Measurements from ENCODE around the gene STOX2. TPM values are rescaled to one million over a fixed set of nuclear protein-coding genes. Genes with fewer than 3 reads are reported as not detected.
A peak's percentile ranks its signal among the peaks of the same experiment; 100 is the strongest.

The STOX2 gene
- total RNA-seq, 1 donor from 2014 or later: 103 TPM

DNA sequence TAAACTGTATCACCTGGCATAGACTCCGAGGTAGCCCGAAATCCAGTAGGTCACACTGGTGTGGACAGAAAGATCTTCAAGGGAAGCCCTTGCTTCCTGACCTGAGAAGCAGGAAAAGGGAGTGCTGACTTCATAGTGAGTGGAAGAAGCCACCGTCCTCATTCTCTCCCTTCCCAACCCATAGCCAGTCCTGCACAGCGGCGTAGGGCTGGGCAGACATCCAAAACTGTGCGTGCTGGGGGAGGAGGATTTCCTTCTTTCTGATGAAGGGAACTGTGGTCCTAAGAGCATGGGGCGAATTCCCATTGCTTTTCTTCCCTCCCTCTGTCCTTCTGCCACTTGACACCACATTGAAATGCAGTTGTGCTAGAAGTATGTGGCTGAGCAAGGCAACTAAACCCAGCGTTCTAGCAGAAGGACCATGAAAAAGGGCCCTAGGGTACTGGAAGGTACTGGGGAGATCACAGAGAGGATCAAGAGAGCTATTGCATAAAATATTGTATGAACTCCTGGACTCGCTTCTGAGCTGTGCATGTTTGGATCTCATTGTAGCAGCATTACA lies 66.9 kb downstream of the STOX2 start:
- H3K36me3 Mint-ChIP-seq: peaks cover 42% of the 10 kb centered on the region
- H3K9me3 Mint-ChIP-seq: peaks cover 30% of the 10 kb centered on the region
- TF ChIP-seq, protein P1, sequence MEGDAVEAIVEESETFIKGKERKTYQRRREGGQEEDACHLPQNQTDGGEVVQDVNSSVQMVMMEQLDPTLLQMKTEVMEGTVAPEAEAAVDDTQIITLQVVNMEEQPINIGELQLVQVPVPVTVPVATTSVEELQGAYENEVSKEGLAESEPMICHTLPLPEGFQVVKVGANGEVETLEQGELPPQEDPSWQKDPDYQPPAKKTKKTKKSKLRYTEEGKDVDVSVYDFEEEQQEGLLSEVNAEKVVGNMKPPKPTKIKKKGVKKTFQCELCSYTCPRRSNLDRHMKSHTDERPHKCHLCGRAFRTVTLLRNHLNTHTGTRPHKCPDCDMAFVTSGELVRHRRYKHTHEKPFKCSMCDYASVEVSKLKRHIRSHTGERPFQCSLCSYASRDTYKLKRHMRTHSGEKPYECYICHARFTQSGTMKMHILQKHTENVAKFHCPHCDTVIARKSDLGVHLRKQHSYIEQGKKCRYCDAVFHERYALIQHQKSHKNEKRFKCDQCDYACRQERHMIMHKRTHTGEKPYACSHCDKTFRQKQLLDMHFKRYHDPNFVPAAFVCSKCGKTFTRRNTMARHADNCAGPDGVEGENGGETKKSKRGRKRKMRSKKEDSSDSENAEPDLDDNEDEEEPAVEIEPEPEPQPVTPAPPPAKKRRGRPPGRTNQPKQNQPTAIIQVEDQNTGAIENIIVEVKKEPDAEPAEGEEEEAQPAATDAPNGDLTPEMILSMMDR (IDR thresholded peaks at IDR 0.05; ENCODE audit: unreplicated experiment): no peak
- no peak overlapping the region for H3K4me3 Mint-ChIP-seq
- no peaks in the 10 kb centered on the region for H3K27me3 Mint-ChIP-seq (ENCODE audit: low read depth)
- no peak for DNase-seq (ENCODE audit: low spot score in 2 of 2, unreplicated experiment in 2 of 2)
- peak overlapping the region; percentile 75 for H3K27ac Mint-ChIP-seq
- H3K4me1 Mint-ChIP-seq: peaks cover 30% of the 10 kb centered on the region

DNA sequence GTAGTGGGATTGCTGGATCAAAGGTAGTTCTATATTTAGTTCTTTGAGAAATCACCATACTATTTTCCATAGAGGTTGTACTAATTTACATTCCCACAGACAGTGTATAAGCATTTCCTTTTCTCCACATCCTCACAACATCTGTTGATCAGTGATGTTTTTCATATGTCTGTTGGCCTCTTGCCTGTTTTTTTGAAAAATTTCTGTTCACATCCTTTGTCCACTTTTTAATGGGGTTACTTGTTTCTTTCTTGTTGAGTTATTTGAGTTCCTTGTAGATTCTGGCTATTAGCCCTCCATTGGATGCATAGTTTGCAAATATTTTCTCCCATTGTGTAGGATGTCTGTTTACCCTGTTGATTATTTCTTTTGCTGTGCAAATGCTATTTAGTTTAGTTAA lies 72.6 kb downstream of the STOX2 start:
- no peak for DNase-seq (ENCODE audit: low spot score in 2 of 2, unreplicated experiment in 2 of 2)
- TF ChIP-seq, protein P1 (IDR thresholded peaks at IDR 0.05; ENCODE audit: unreplicated experiment): no peak
- Mint-ChIP-seq H3K27me3 (ENCODE audit: low read depth) (no peaks in the 10 kb centered on the region), H3K36me3 (peaks cover 51% of the 10 kb centered on the region), H3K4me3 (no peak overlapping the region), H3K4me1 (peaks cover 12% of the 10 kb centered on the region), H3K9me3 (peaks cover 45% of the 10 kb centered on the region), H3K27ac (no peak overlapping the region)

DNA sequence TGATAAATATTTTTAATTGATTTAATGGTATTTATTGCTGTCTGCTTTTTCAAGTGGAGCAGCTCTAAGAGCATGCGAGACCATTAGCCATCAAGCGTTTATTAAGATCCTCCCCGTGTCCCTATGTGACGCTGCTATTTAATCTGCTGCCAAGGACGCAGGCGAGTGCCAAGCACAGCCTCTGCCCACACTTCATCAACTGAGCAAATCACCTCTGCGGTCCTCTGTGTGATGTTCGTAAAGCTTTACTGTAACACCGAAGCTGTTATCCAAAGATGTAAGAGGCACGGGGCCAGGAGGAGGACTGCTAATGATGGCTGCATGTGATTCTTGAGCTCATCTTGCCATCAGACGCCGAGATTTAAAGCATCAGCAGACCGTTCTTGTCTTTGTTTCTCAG lies 79.5 kb downstream of the STOX2 start:
- no peak for DNase-seq (ENCODE audit: low spot score in 2 of 2, unreplicated experiment in 2 of 2)
- TF ChIP-seq, protein P1 (IDR thresholded peaks at IDR 0.05; ENCODE audit: unreplicated experiment): no peak
- Mint-ChIP-seq H3K36me3 (peaks cover 10% of the 10 kb centered on the region), H3K4me1 (peaks cover 26% of the 10 kb centered on the region), H3K27me3 (ENCODE audit: low read depth) (no peaks in the 10 kb centered on the region), H3K4me3 (no peak overlapping the region), H3K9me3 (no peaks in the 10 kb centered on the region), H3K27ac (peak overlapping the region; percentile 63)

DNA sequence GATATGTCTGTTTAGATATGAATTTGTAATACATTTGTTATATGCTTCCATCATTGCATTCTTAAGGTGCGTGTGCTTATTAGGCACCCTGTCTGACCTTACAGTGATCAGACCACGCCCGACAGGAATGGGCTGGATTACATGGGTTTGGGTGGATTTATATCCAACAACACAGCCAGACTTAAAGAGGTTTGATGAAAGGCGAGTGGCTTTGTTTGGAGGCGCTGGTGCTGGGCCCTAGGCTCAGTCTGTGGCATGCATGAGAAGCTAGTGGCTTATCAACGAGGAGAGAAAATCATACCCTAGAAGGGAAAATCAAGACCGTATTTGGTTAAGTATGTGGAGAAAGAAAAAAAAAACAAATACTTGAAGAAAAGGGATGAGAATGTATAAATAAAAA lies 80.7 kb downstream of the STOX2 start:
- TF ChIP-seq, protein P1 (IDR thresholded peaks at IDR 0.05; ENCODE audit: unreplicated experiment): no peak
- no peaks in the 10 kb centered on the region for H3K27me3 Mint-ChIP-seq (ENCODE audit: low read depth)
- H3K4me3 Mint-ChIP-seq: no peak overlapping the region
- DNase-seq (ENCODE audit: low spot score in 2 of 2, unreplicated experiment in 2 of 2): no peak
- no peak overlapping the region for H3K27ac Mint-ChIP-seq
- no peaks in the 10 kb centered on the region for H3K9me3 Mint-ChIP-seq
- H3K4me1 Mint-ChIP-seq: peaks cover 23% of the 10 kb centered on the region
- peaks cover 10% of the 10 kb centered on the region for H3K36me3 Mint-ChIP-seq

DNA sequence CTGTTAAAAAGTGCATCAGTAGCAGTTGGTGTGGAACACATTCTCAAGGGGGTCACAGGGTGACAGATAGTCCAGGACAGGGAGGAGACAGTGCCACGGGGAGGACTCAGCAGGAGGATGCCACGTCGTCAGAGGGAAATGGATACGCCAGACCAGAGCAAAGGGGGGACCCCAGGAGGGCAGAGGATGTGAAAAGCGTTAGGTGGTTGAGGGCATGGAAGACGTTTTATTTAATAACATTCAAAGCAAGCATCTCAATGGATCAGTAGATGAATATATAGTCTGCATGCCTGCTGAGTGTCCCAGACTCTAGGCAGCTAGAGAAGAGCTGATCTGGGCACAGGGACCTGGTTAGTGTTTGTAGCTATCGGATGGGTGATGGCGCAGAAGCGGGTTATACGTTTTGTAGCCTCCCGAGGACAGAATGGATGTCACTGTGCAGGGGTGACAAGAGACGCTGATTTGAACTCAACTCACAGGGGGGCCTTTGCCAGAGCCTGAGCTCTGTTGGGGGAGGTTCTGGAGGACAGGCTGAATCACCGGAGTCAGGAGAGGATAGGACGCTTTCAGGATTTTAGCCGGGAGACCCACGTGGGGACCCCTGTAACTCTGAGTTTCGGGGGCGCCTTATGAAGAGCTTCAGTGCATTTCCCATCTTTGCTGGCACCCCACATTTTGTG lies 81.3 kb downstream of the STOX2 start:
- no peak for DNase-seq (ENCODE audit: low spot score in 2 of 2, unreplicated experiment in 2 of 2)
- peaks cover 10% of the 10 kb centered on the region for H3K36me3 Mint-ChIP-seq
- H3K4me1 Mint-ChIP-seq: peaks cover 24% of the 10 kb centered on the region
- H3K27ac Mint-ChIP-seq: no peak overlapping the region
- no peaks in the 10 kb centered on the region for H3K9me3 Mint-ChIP-seq
- H3K4me3 Mint-ChIP-seq: no peak overlapping the region
- TF ChIP-seq, protein P1 (IDR thresholded peaks at IDR 0.05; ENCODE audit: unreplicated experiment): no peak
- no peaks in the 10 kb centered on the region for H3K27me3 Mint-ChIP-seq (ENCODE audit: low read depth)
